B cell (primary cell): ENCODE results near the gene RIN3. TPM values are rescaled to one million over a fixed set of nuclear protein-coding genes. Genes with fewer than 3 reads are reported as not detected.

Experiments
- ATAC-seq: fragments of 200-7000 bp; cut with Tn5 transposase; one replicate; pipeline ENCODE4 v1.10.0; 2021; ENCODE audit warnings: low read depth, mild to moderate bottlenecking, moderate number of reproducible peaks, moderate library complexity
- CTCF ChIA-PET: fragments of 350-600 bp; sonication (Branson Sonifier 250); formaldehyde crosslinking; loops from one replicate; lab custom pipeline; 2021; ENCODE audit warnings: antibody characterized with exemption, inconsistent platforms; lab: Charles Lee
- POLR2A ChIA-PET: fragments of 350-600 bp; sonication (Branson Sonifier 250); formaldehyde crosslinking; loops from one replicate; lab custom pipeline; 2021; ENCODE audit warnings: antibody characterized with exemption; lab: Charles Lee
- DNase-seq: peaks from one replicate; pipeline ENCODE4 v3.0.0; 2013
- H2AFZ ChIP-seq: 2 replicates; pipeline ENCODE4 v1.6.1; 2012; ENCODE audit warnings: mild to moderate bottlenecking, low read depth, low read length; ENCODE audit not compliant: insufficient read depth, poor library complexity, severe bottlenecking
- H3K27ac ChIP-seq, 2 donors: 1 replicate in 1 of 2; 2 replicates in 1 of 2; pipeline ENCODE4 v1.5.1; 2012 to 2013; ENCODE audit warnings: low read length in 2 of 2, mild to moderate bottlenecking in 2 of 2, moderate library complexity in 1 of 2
- H3K27me3 ChIP-seq, 4 experiments: fragments of 200-600 bp in 1 of 4; sonication (generic) in 1 of 4; replicated peaks in 1 of 4; 1 replicate in 2 of 4; 2 replicates in 2 of 4; pipeline versions ENCODE4 v1.6.1 to v1.7.0; 2013 to 2016; ENCODE audit warnings: low read length in 3 of 4, mild to moderate bottlenecking in 2 of 4, mixed read lengths in 1 of 4, moderate library complexity in 1 of 4; ENCODE audit not compliant: insufficient read depth in 4 of 4, control insufficient read depth in 3 of 4; ENCODE audit errors: control extremely low read depth in 1 of 4
- H3K36me3 ChIP-seq, 2 experiments: replicated peaks in 1 of 2; 1 replicate in 1 of 2; 2 replicates in 1 of 2; pipeline versions ENCODE4 v1.6.1 to v1.7.1; 2013; ENCODE audit warnings: low read length in 1 of 2; ENCODE audit not compliant: insufficient read depth in 2 of 2, control insufficient read depth in 1 of 2; ENCODE audit errors: control extremely low read depth in 1 of 2, extremely low read depth in 1 of 2
- H3K4me1 ChIP-seq, 2 donors: fragments of 200-600 bp in 1 of 2; sonication (generic) in 1 of 2; 1 replicate in 1 of 2; 2 replicates in 1 of 2; pipeline versions ENCODE4 v1.5.1 to v1.6.1; 2013 to 2017; ENCODE audit warnings: low read length in 2 of 2; ENCODE audit not compliant: control insufficient read depth in 2 of 2, insufficient read depth in 2 of 2
- H3K4me2 ChIP-seq: replicated peaks from 2 replicates; pipeline ENCODE3; 2012; ENCODE audit warnings: mild to moderate bottlenecking, low read depth, low read length; ENCODE audit not compliant: poor library complexity, severe bottlenecking
- H3K4me3 ChIP-seq, 5 experiments: fragments of 200-600 bp in 1 of 5; sonication (generic) in 1 of 5; 1 replicate in 3 of 5; 2 replicates in 2 of 5; pipeline versions ENCODE4 v1.5.1 to v1.7.0; 2011 to 2016; ENCODE audit warnings: low read length in 4 of 5, mild to moderate bottlenecking in 4 of 5, low read depth in 2 of 5, control low read depth in 1 of 5, moderate library complexity in 1 of 5; ENCODE audit not compliant: insufficient read depth in 1 of 5; ENCODE audit errors: control extremely low read depth in 1 of 5, extremely low read depth in 1 of 5
- H3K79me2 ChIP-seq: fragments of 200-600 bp; sonication (generic); one replicate; pipeline ENCODE4 v1.6.0; 2016; ENCODE audit warnings: low read length; ENCODE audit not compliant: control insufficient read depth, insufficient read depth
- H3K9ac ChIP-seq: fragments of 200-600 bp; sonication (generic); 2 replicates; pipeline ENCODE4 v1.6.1; 2017; ENCODE audit warnings: mild to moderate bottlenecking, low read length, moderate library complexity
- H3K9me3 ChIP-seq, 3 donors: one replicate each; pipeline versions ENCODE4 v1.6.1 to v1.7.1; 2013; ENCODE audit warnings: low read length in 2 of 3; ENCODE audit not compliant: control insufficient read depth in 2 of 3, insufficient read depth in 1 of 3; ENCODE audit errors: control extremely low read depth in 1 of 3
- H4K20me1 ChIP-seq: 2 replicates; pipeline ENCODE4 v1.6.0; 2012; ENCODE audit warnings: mild to moderate bottlenecking, low read length; ENCODE audit not compliant: insufficient read depth, control insufficient read depth, poor library complexity, severe bottlenecking
- H3K27ac Mint-ChIP-seq: one replicate; pipeline ENCODE4 v1.8.0; 2021; ENCODE audit warnings: mixed read lengths
- H3K27me3 Mint-ChIP-seq: one replicate; pipeline ENCODE4 v1.8.0; 2021; ENCODE audit warnings: mixed read lengths
- H3K4me1 Mint-ChIP-seq: one replicate; pipeline ENCODE4 v1.8.0; 2021; ENCODE audit warnings: mixed read lengths
- H3K4me3 Mint-ChIP-seq: one replicate; pipeline ENCODE4 v1.8.0; 2021; ENCODE audit warnings: mixed read lengths
- H3K9me3 Mint-ChIP-seq: one replicate; pipeline ENCODE4 v1.8.0; 2022; ENCODE audit warnings: mixed read lengths; ENCODE audit not compliant: insufficient read depth
- EZH2 ChIP-seq: IDR thresholded peaks from 2 replicates; pipeline ENCODE4 v1.6.1; 2012; ENCODE audit warnings: borderline replicate concordance, low read depth, mild to moderate bottlenecking, moderate library complexity, low read length; ENCODE audit not compliant: insufficient read depth, poor library complexity, severe bottlenecking
- WGBS: methylation state at CpG from one replicate; pipeline ENCODE4 v1.1.5; 2013; ENCODE audit warnings: missing lambda C conversion rate; ENCODE audit not compliant: insufficient coverage; 5-methylcytosine and 5-hydroxymethylcytosine counted together
- intact Hi-C: fragments of 100-400 bp; cut with micrococcal nuclease; formaldehyde crosslinking; loops from one replicate; pipeline ENCODE4 v1.10.0; 2022
- polyA plus RNA-seq: library from polyadenylated mRNA; depleted of rRNA; stranded (reverse); fragments of >200 nt; gene quantifications from 2 replicates; pipeline ENCODE4 v1.2.3, GENCODE V29; 2012
- total RNA-seq, 2 donors: library from RNA; stranded (reverse); fragments of 120-200 nt in 1 of 2; gene quantifications; 1 replicate in 1 of 2; 2 replicates in 1 of 2; pipeline versions ENCODE4 v1.2.3 to v1.2.4, GENCODE V29; 2013 to 2022
- TF ChIP-seq, protein P1 (sequence below): fragments of 200-600 bp; IDR thresholded peaks from one replicate; pipeline ENCODE4 v1.8.0; 2022; ENCODE audit warnings: antibody characterized with exemption, mild to moderate bottlenecking

The RIN3 gene
- total and polyA plus RNA-seq, 2 donors (not counting 1 experiment from before 2014, with no cell fraction given) = 62.1 to 123 TPM

DNA sequence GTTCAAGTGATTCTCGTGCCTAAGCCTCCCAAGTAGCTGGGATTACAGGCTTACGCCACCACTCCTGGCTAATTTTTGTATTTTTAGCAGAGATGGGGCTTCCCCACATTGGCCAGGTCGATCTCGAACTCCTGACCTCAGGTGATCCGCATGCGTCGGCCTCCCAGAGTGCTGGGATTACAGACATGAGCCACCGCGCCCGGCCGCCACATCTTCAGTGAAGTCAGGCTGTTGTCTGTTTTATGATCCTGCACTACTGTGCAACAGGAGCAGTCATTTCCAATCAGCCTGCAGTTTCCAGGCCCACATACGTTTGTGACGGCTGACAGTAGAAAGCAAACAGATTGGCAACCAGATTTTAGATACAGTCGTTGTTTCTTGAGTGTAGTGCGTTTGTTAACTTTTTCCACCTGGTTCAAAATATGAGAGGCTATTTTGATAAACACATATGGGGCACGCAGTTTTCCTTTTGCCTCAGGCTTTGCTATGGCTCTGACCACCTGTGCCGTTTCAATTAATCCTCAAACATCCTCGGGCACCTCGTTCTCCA lies 160.1 kb downstream of the RIN3 start:
- WGBS = 95% methylated on average over 15 of the region's 19 CpGs
- Histone ChIP-seq H3K9ac (no peak overlapping the region), H3K27ac (no peak overlapping the region), H3K4me2 (no peak overlapping the region), H3K27me3 (no peaks in the 10 kb centered on the region), H2AFZ (no peak overlapping the region), H4K20me1 (peaks cover 88% of the 10 kb centered on the region), H3K4me3 (no peak overlapping the region), H3K36me3 (peaks cover 0 to 73% of the 10 kb centered on the region in 2 experiments), H3K79me2 (peaks cover 83% of the 10 kb centered on the region), H3K9me3 (peaks cover 0 to 5% (median 0%) of the 10 kb centered on the region in 3 donors), H3K4me1 (peaks cover 55 to 69% of the 10 kb centered on the region in 2 donors)
- DNase-seq (no peak), ATAC-seq (no peak)
- no peak overlapping the region for H3K27ac Mint-ChIP-seq
- ChIA-PET CTCF (interaction anchor here (1.1 to 1.3 kb wide), 4 partner anchors 13 to 64 kb away, joined by 3 to 6 read pairs (median 4); no protein-coding TSS in a partner anchor), POLR2A (interaction anchor here (0.7 to 1.8 kb wide), 2 partner anchors 8 to 634 kb away, joined by 3 to 7 read pairs; partner anchors contain the start of gene TRIP11)
- TF ChIP-seq EZH2 = no peak
- TF ChIP-seq, protein P1, sequence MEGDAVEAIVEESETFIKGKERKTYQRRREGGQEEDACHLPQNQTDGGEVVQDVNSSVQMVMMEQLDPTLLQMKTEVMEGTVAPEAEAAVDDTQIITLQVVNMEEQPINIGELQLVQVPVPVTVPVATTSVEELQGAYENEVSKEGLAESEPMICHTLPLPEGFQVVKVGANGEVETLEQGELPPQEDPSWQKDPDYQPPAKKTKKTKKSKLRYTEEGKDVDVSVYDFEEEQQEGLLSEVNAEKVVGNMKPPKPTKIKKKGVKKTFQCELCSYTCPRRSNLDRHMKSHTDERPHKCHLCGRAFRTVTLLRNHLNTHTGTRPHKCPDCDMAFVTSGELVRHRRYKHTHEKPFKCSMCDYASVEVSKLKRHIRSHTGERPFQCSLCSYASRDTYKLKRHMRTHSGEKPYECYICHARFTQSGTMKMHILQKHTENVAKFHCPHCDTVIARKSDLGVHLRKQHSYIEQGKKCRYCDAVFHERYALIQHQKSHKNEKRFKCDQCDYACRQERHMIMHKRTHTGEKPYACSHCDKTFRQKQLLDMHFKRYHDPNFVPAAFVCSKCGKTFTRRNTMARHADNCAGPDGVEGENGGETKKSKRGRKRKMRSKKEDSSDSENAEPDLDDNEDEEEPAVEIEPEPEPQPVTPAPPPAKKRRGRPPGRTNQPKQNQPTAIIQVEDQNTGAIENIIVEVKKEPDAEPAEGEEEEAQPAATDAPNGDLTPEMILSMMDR = no peak
- H3K4me3 Mint-ChIP-seq = no peak overlapping the region
- H3K4me1 Mint-ChIP-seq = peaks cover 85% of the 10 kb centered on the region
- no peaks in the 10 kb centered on the region for H3K9me3 Mint-ChIP-seq
- intact Hi-C loops = no loop called here
- H3K27me3 Mint-ChIP-seq = no peaks in the 10 kb centered on the region

GRCh38 chr14:92675421-92675820 lies 161.8 kb downstream of the RIN3 start:
- Histone ChIP-seq H3K27ac (peak overlapping the region; percentile 43 to 77), H3K4me1 (peaks cover 40 to 52% of the 10 kb centered on the region in 2 donors), H3K36me3 (peaks cover 0 to 81% of the 10 kb centered on the region in 2 experiments), H3K4me2 (peak overlapping the region; percentile 71), H4K20me1 (peaks cover 81% of the 10 kb centered on the region), H3K9ac (peak overlapping the region; percentile 54), H3K27me3 (no peaks in the 10 kb centered on the region), H3K9me3 (peaks cover 0 to 16% (median 0%) of the 10 kb centered on the region in 3 donors), H3K79me2 (peaks cover 67% of the 10 kb centered on the region), H2AFZ (peak overlapping the region; percentile 9), H3K4me3 (peak overlapping the region in 2 of 5 experiments; percentile 2 to 33)
- H3K4me1 Mint-ChIP-seq = peaks cover 71% of the 10 kb centered on the region
- WGBS = 68% methylated on average over 6 of the region's 6 CpGs
- peak overlapping the region; percentile 79 for H3K4me3 Mint-ChIP-seq
- H3K9me3 Mint-ChIP-seq = no peaks in the 10 kb centered on the region
- H3K27ac Mint-ChIP-seq = peak overlapping the region; percentile 92
- ChIA-PET CTCF (interaction anchor here (0.7 to 1.5 kb wide), 4 partner anchors 62 to 567 kb away, joined by 3 to 5 read pairs (median 4); no protein-coding TSS in a partner anchor), POLR2A (interaction anchor here (1.8 kb wide), 1 partner anchor 10 kb away, joined by 7 read pairs; no protein-coding TSS in a partner anchor)
- no peak for DNase-seq
- intact Hi-C loops = no loop called here
- TF ChIP-seq, protein P1 = no peak
- no peak for TF ChIP-seq EZH2
- no peak for ATAC-seq
- H3K27me3 Mint-ChIP-seq = no peaks in the 10 kb centered on the region
